ENCODE results near the gene MYH6. TPM values are rescaled to one million over a fixed set of nuclear protein-coding genes. Genes with fewer than 3 reads are reported as not detected.
"Not testable (repeated sequence)": the region's sequence is repeated elsewhere in the genome, so short reads cannot be mapped to it uniquely, and the experiment has no call there.

Gene MYH6
- polyA plus RNA-seq, 1 donor: 0.03 TPM

GRCh38 chr14:23404331-23404900 lies 3.7 kb downstream of the MYH6 start:
- DNase-seq: no peak
- Histone ChIP-seq H3K9me3 (ENCODE audit: control insufficient read depth, low read depth, low read length) (no peaks in the 10 kb centered on the region), H3K36me3 (ENCODE audit: control insufficient read depth, insufficient read depth, low read length) (no peaks in the 10 kb centered on the region), H3K4me1 (ENCODE audit: control insufficient read depth, insufficient read depth, low read length) (no peaks in the 10 kb centered on the region), H3K27me3 (ENCODE audit: control insufficient read depth, insufficient read depth, low read length) (peaks cover 3% of the 10 kb centered on the region), H3K27ac (ENCODE audit: low read length) (no peak overlapping the region), H3K4me3 (ENCODE audit: low read length) (no peak overlapping the region)
- no CpG with 5 or more reads among the region's 14 CpGs for WGBS (ENCODE audit: insufficient coverage, low lambda C conversion rate)

GRCh38 chr14:23403908-23404307 lies 4.2 kb downstream of the MYH6 start:
- Histone ChIP-seq H3K27ac (ENCODE audit: low read length) (no peak overlapping the region), H3K36me3 (ENCODE audit: control insufficient read depth, insufficient read depth, low read length) (no peaks in the 10 kb centered on the region), H3K4me3 (ENCODE audit: low read length) (no peak overlapping the region), H3K9me3 (ENCODE audit: control insufficient read depth, low read depth, low read length) (no peaks in the 10 kb centered on the region), H3K27me3 (ENCODE audit: control insufficient read depth, insufficient read depth, low read length) (peaks cover 3% of the 10 kb centered on the region), H3K4me1 (ENCODE audit: control insufficient read depth, insufficient read depth, low read length) (no peaks in the 10 kb centered on the region)
- DNase-seq: peak in 1 of 2 donors; percentile 13
- no CpG with 5 or more reads among the region's 4 CpGs for WGBS (ENCODE audit: insufficient coverage, low lambda C conversion rate)

GRCh38 chr14:23403139-23403438 lies 5.0 kb downstream of the MYH6 start:
- H3K27me3 ChIP-seq (ENCODE audit: control insufficient read depth, insufficient read depth, low read length): peaks cover 3% of the 10 kb centered on the region
- H3K4me1 ChIP-seq (ENCODE audit: control insufficient read depth, insufficient read depth, low read length): no peaks in the 10 kb centered on the region
- no peak for DNase-seq
- no peak overlapping the region for H3K4me3 ChIP-seq (ENCODE audit: low read length)
- H3K27ac ChIP-seq (ENCODE audit: low read length): no peak overlapping the region
- H3K9me3 ChIP-seq (ENCODE audit: control insufficient read depth, low read depth, low read length): no peaks in the 10 kb centered on the region
- no peaks in the 10 kb centered on the region for H3K36me3 ChIP-seq (ENCODE audit: control insufficient read depth, insufficient read depth, low read length)
- WGBS (ENCODE audit: insufficient coverage, low lambda C conversion rate): 72% methylated on average over 4 of the region's 7 CpGs

GRCh38 chr14:23402296-23403138 lies 5.6 kb downstream of the MYH6 start:
- Histone ChIP-seq H3K27me3 (ENCODE audit: control insufficient read depth, insufficient read depth, low read length) (peaks cover 3% of the 10 kb centered on the region), H3K4me1 (ENCODE audit: control insufficient read depth, insufficient read depth, low read length) (no peaks in the 10 kb centered on the region), H3K36me3 (ENCODE audit: control insufficient read depth, insufficient read depth, low read length) (no peaks in the 10 kb centered on the region), H3K9me3 (ENCODE audit: control insufficient read depth, low read depth, low read length) (no peaks in the 10 kb centered on the region), H3K27ac (ENCODE audit: low read length) (no peak overlapping the region), H3K4me3 (ENCODE audit: low read length) (no peak overlapping the region)
- 50% methylated on average over 1 of the region's 25 CpGs for WGBS (ENCODE audit: insufficient coverage, low lambda C conversion rate)
- no peak for DNase-seq

- no peaks in the 10 kb centered on the region for H3K36me3 ChIP-seq (ENCODE audit: control insufficient read depth, insufficient read depth, low read length)
- WGBS (ENCODE audit: insufficient coverage, low lambda C conversion rate): no CpG with 5 or more reads among the region's 4 CpGs
- no peak overlapping the region for H3K27ac ChIP-seq (ENCODE audit: low read length)
- no peak for DNase-seq
- no peak overlapping the region for H3K4me3 ChIP-seq (ENCODE audit: low read length)
- no peaks in the 10 kb centered on the region for H3K4me1 ChIP-seq (ENCODE audit: control insufficient read depth, insufficient read depth, low read length)
- H3K9me3 ChIP-seq (ENCODE audit: control insufficient read depth, low read depth, low read length): no peaks in the 10 kb centered on the region
- H3K27me3 ChIP-seq (ENCODE audit: control insufficient read depth, insufficient read depth, low read length): peaks cover 3% of the 10 kb centered on the region
These were observed 6.8 kb downstream of the MYH6 start for GRCh38 chr14:23401291-23401690.

- H3K9me3 ChIP-seq (ENCODE audit: control insufficient read depth, low read depth, low read length); H3K27ac ChIP-seq (ENCODE audit: low read length); H3K36me3 ChIP-seq (ENCODE audit: control insufficient read depth, insufficient read depth, low read length); DNase-seq; H3K4me1 ChIP-seq (ENCODE audit: control insufficient read depth, insufficient read depth, low read length); H3K4me3 ChIP-seq (ENCODE audit: low read length); H3K27me3 ChIP-seq (ENCODE audit: control insufficient read depth, insufficient read depth, low read length): not testable (repeated sequence)
- no CpG with 5 or more reads among the region's 16 CpGs for WGBS (ENCODE audit: insufficient coverage, low lambda C conversion rate)
These were observed 7.5 kb downstream of the MYH6 start for GRCh38 chr14:23400496-23401149.

- H3K27me3 ChIP-seq (ENCODE audit: control insufficient read depth, insufficient read depth, low read length): peaks cover 3% of the 10 kb centered on the region
- H3K9me3 ChIP-seq (ENCODE audit: control insufficient read depth, low read depth, low read length): no peaks in the 10 kb centered on the region
- no peak for DNase-seq
- no peak overlapping the region for H3K4me3 ChIP-seq (ENCODE audit: low read length)
- H3K27ac ChIP-seq (ENCODE audit: low read length): no peak overlapping the region
- no peaks in the 10 kb centered on the region for H3K36me3 ChIP-seq (ENCODE audit: control insufficient read depth, insufficient read depth, low read length)
- WGBS (ENCODE audit: insufficient coverage, low lambda C conversion rate): no CpG with 5 or more reads among the region's 6 CpGs
- no peaks in the 10 kb centered on the region for H3K4me1 ChIP-seq (ENCODE audit: control insufficient read depth, insufficient read depth, low read length)
These were observed 8.5 kb downstream of the MYH6 start for GRCh38 chr14:23399591-23399990.

GRCh38 chr14:23399136-23399535 lies 8.9 kb downstream of the MYH6 start:
- Histone ChIP-seq H3K4me3 (ENCODE audit: low read length) (no peak overlapping the region), H3K27ac (ENCODE audit: low read length) (no peak overlapping the region), H3K36me3 (ENCODE audit: control insufficient read depth, insufficient read depth, low read length) (no peaks in the 10 kb centered on the region), H3K27me3 (ENCODE audit: control insufficient read depth, insufficient read depth, low read length) (peaks cover 3% of the 10 kb centered on the region), H3K4me1 (ENCODE audit: control insufficient read depth, insufficient read depth, low read length) (no peaks in the 10 kb centered on the region), H3K9me3 (ENCODE audit: control insufficient read depth, low read depth, low read length) (no peaks in the 10 kb centered on the region)
- DNase-seq: no peak
- no CpG with 5 or more reads among the region's 3 CpGs for WGBS (ENCODE audit: insufficient coverage, low lambda C conversion rate)

- WGBS (ENCODE audit: insufficient coverage, low lambda C conversion rate): no CpG with 5 or more reads among the region's 4 CpGs
- peaks cover 6% of the 10 kb centered on the region for H3K27me3 ChIP-seq (ENCODE audit: control insufficient read depth, insufficient read depth, low read length)
- no peak overlapping the region for H3K4me3 ChIP-seq (ENCODE audit: low read length)
- H3K4me1 ChIP-seq (ENCODE audit: control insufficient read depth, insufficient read depth, low read length): no peaks in the 10 kb centered on the region
- no peak for DNase-seq
- no peaks in the 10 kb centered on the region for H3K9me3 ChIP-seq (ENCODE audit: control insufficient read depth, low read depth, low read length)
- no peaks in the 10 kb centered on the region for H3K36me3 ChIP-seq (ENCODE audit: control insufficient read depth, insufficient read depth, low read length)
- H3K27ac ChIP-seq (ENCODE audit: low read length): no peak overlapping the region
These were observed 9.7 kb downstream of the MYH6 start for GRCh38 chr14:23398348-23398747.

- H3K9me3 ChIP-seq (ENCODE audit: control insufficient read depth, low read depth, low read length): no peaks in the 10 kb centered on the region
- H3K4me3 ChIP-seq (ENCODE audit: low read length): no peak overlapping the region
- H3K27me3 ChIP-seq (ENCODE audit: control insufficient read depth, insufficient read depth, low read length): peaks cover 3% of the 10 kb centered on the region
- no peaks in the 10 kb centered on the region for H3K36me3 ChIP-seq (ENCODE audit: control insufficient read depth, insufficient read depth, low read length)
- no peak for DNase-seq
- no peak overlapping the region for H3K27ac ChIP-seq (ENCODE audit: low read length)
- H3K4me1 ChIP-seq (ENCODE audit: control insufficient read depth, insufficient read depth, low read length): no peaks in the 10 kb centered on the region
- no CpG with 5 or more reads among the region's 10 CpGs for WGBS (ENCODE audit: insufficient coverage, low lambda C conversion rate)
These were observed 11.2 kb downstream of the MYH6 start for GRCh38 chr14:23396781-23397407.

Data from large intestine (tissue), 3 donors.